GM04503 (cell line): ENCODE results near the gene PTPN3.

Experiments used
- DNase-seq: peaks from one replicate; pipeline ENCODE4 v3.0.0-alpha.2; 2012; ENCODE audit warnings: low read depth

PTPN3 gene

GRCh38 chr9:109454041-109454440 lies 44.1 kb downstream of the PTPN3 start:
- DNase-seq = no peak

GRCh38 chr9:109453210-109453842 lies 44.8 kb downstream of the PTPN3 start:
- DNase-seq = no peak

- DNase-seq = no peak
Observed at GRCh38 chr9:109452761-109453160, 45.3 kb downstream of the PTPN3 start.

GRCh38 chr9:109451311-109452025 lies 46.6 kb downstream of the PTPN3 start:
- DNase-seq = no peak

GRCh38 chr9:109450346-109450745 lies 47.8 kb downstream of the PTPN3 start:
- no peak for DNase-seq

- no peak for DNase-seq
Observed at GRCh38 chr9:109449036-109449798, 48.9 kb downstream of the PTPN3 start.

GRCh38 chr9:109448223-109448622 lies 49.9 kb downstream of the PTPN3 start:
- no peak for DNase-seq

GRCh38 chr9:109447329-109448076 lies 50.6 kb downstream of the PTPN3 start:
- no peak for DNase-seq

- DNase-seq = no peak
Observed at GRCh38 chr9:109444771-109445320, 53.3 kb downstream of the PTPN3 start.

- no peak for DNase-seq
Observed at GRCh38 chr9:109442716-109443115, 55.4 kb downstream of the PTPN3 start.

GRCh38 chr9:109441296-109441695 lies 56.8 kb downstream of the PTPN3 start:
- DNase-seq = no peak

GRCh38 chr9:109440797-109441287 lies 57.3 kb downstream of the PTPN3 start:
- peak; percentile 42 for DNase-seq

- no peak for DNase-seq
Observed at GRCh38 chr9:109440117-109440515, 58.0 kb downstream of the PTPN3 start.

GRCh38 chr9:109439378-109440116 lies 58.6 kb downstream of the PTPN3 start:
- no peak for DNase-seq

GRCh38 chr9:109437286-109437685 lies 60.8 kb downstream of the PTPN3 start:
- no peak for DNase-seq

GRCh38 chr9:109436071-109436470 lies 62.0 kb downstream of the PTPN3 start:
- no peak for DNase-seq

- no peak for DNase-seq
Observed at GRCh38 chr9:109433476-109433875, 64.6 kb downstream of the PTPN3 start.

GRCh38 chr9:109430231-109430630 lies 67.9 kb downstream of the PTPN3 start:
- no peak for DNase-seq

GRCh38 chr9:109428854-109429253 lies 69.3 kb downstream of the PTPN3 start:
- DNase-seq = no peak

- DNase-seq = no peak
Observed at GRCh38 chr9:109427886-109428285, 70.2 kb downstream of the PTPN3 start.
